Measurements from ENCODE around the gene ASB6. TPM values are rescaled to one million over a fixed set of nuclear protein-coding genes. Genes with fewer than 3 reads are reported as not detected.
"Not testable (repeated sequence)": the region's sequence is repeated elsewhere in the genome, so short reads cannot be mapped to it uniquely, and the experiment has no call there.

ASB6 gene
- total RNA-seq, 1 donor from 2014 or later, result 13.5 TPM

- no peak for DNase-seq (ENCODE audit: low read depth in 2 of 2)
These were observed 3.0 kb upstream of the ASB6 start for GRCh38 chr9:129644902-129645301.

- DNase-seq (ENCODE audit: low read depth in 2 of 2), result no peak
These were observed 2.4 kb upstream of the ASB6 start for GRCh38 chr9:129644365-129644764.

- DNase-seq (ENCODE audit: low read depth in 2 of 2), result no peak
These were observed 1.8 kb upstream of the ASB6 start for GRCh38 chr9:129643706-129644105.

GRCh38 chr9:129640871-129641749 lies 841 bp downstream of the ASB6 start:
- DNase-seq (ENCODE audit: low read depth in 2 of 2), result peak in 1 of 2 donors; percentile 16

GRCh38 chr9:129640086-129640870 lies 1.7 kb downstream of the ASB6 start:
- peak; percentile 29 to 68 for DNase-seq (ENCODE audit: low read depth in 2 of 2)

GRCh38 chr9:129639756-129640085 lies 2.2 kb downstream of the ASB6 start:
- no peak for DNase-seq (ENCODE audit: low read depth in 2 of 2)

GRCh38 chr9:129639034-129639630 lies 2.8 kb downstream of the ASB6 start:
- no peak for DNase-seq (ENCODE audit: low read depth in 2 of 2)

GRCh38 chr9:129637673-129638439 lies 4.1 kb downstream of the ASB6 start:
- DNase-seq (ENCODE audit: low read depth in 2 of 2), result no peak

- DNase-seq (ENCODE audit: low read depth in 2 of 2), result no peak
These were observed 4.8 kb downstream of the ASB6 start for GRCh38 chr9:129637102-129637501.

GRCh38 chr9:129636343-129636742 lies 5.6 kb downstream of the ASB6 start:
- not testable (repeated sequence) for DNase-seq (ENCODE audit: low read depth in 2 of 2)

- DNase-seq (ENCODE audit: low read depth in 2 of 2), result no peak
These were observed 6.6 kb downstream of the ASB6 start for GRCh38 chr9:129635099-129636065.

- no peak for DNase-seq (ENCODE audit: low read depth in 2 of 2)
These were observed 8.1 kb downstream of the ASB6 start for GRCh38 chr9:129633848-129634247.

- no peak for DNase-seq (ENCODE audit: low read depth in 2 of 2)
These were observed 8.7 kb downstream of the ASB6 start for GRCh38 chr9:129633207-129633606.

GRCh38 chr9:129632460-129632859 lies 9.5 kb downstream of the ASB6 start:
- DNase-seq (ENCODE audit: low read depth in 2 of 2), result no peak

- no peak for DNase-seq (ENCODE audit: low read depth in 2 of 2)
These were observed 10.2 kb downstream of the ASB6 start for GRCh38 chr9:129631674-129632129.

GRCh38 chr9:129630967-129631673 lies 10.8 kb downstream of the ASB6 start:
- peak in 1 of 2 donors; percentile 31 for DNase-seq (ENCODE audit: low read depth in 2 of 2)

- DNase-seq (ENCODE audit: low read depth in 2 of 2), result no peak
These were observed 12.6 kb downstream of the ASB6 start for GRCh38 chr9:129629251-129629820.

- no peak for DNase-seq (ENCODE audit: low read depth in 2 of 2)
These were observed 13.2 kb downstream of the ASB6 start for GRCh38 chr9:129628709-129629108.
